HG03060 (cell line): ENCODE measurements around the gene MRPL37.

Experiments
- ATAC-seq: cut with Tn5 transposase; IDR thresholded peaks from one replicate; pipeline ENCODE4 v1.9.1; 2021; ENCODE audit warnings: low read depth, moderate number of reproducible peaks; ENCODE audit not compliant: unreplicated experiment

The MRPL37 gene

DNA sequence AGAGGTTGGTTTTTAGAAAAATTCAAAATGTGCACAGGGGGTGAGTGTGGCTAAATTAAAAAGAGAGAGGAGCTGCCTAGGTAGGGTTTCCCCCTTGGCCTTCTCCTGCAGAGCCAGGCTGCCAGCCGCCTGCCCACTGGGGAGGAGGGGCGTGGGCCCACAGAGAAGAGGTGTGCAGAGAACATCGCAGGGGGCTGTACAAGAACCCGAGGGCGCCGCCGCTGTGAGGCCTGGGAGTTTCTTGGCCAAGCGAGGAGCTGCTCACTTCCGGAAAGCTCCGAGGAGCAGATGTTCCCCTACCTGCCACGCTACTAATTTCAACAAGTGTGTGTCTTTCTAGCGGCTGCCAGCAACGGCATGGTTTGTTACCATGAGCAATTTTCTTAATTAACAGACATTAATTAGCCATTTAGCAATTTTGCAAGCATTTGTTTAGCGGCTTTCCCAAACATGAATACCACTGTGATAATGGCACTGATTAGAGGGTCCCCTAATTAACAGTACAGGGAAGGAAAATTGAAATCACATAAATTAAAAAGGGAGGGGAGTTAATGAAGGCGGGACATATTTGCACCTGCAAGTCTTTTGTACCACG is 59.7 kb downstream of the MRPL37 start:
- ATAC-seq = no peak

DNA sequence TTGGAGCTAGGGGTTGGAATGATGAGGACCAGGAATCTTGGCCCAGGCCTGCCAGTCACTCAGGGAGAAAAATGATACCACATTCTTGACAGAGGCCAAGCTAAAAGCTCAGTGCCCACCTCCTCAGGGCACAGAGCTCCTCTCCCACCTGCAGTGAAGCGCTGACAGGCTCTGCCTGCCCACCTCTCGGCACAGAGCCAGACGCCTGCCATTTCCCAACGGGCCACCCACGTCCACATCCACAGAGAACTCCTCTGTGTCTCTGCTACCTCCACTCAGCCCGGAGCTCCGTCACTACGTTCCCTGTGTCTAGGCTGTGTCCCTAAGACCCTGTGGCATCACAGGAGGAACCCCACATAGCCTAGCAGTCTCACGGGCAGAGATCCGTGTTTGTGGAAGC is 60.8 kb downstream of the MRPL37 start:
- ATAC-seq = no peak

GRCh38 chr1:54262244-54262643 is 62.3 kb downstream of the MRPL37 start:
- ATAC-seq = no peak

GRCh38 chr1:54263601-54264226 is 63.7 kb downstream of the MRPL37 start:
- ATAC-seq = no peak

GRCh38 chr1:54265126-54265525 is 65.2 kb downstream of the MRPL37 start:
- ATAC-seq = no peak

DNA sequence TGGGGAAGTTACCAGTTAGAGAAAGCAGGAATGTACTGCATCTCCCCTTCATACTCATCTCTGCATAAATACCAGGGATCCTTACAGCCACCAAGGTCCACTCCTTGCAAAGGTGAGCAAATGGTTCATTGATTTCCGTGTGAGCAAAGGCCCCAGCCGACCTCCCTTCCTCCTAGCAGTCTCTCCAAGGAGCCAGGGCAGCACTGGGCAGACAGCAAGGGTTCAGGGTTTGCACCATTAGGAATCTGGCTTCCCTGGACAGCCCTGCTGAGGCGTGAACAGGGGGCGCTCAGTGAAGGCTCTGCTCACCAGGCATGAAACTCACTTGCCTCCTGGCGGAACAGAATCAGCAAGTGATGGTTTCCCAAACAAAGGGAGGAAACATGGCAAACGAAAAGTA is 65.7 kb downstream of the MRPL37 start:
- ATAC-seq = no peak

- ATAC-seq = no peak
These were observed 66.2 kb downstream of the MRPL37 start for GRCh38 chr1:54266195-54266594.

DNA sequence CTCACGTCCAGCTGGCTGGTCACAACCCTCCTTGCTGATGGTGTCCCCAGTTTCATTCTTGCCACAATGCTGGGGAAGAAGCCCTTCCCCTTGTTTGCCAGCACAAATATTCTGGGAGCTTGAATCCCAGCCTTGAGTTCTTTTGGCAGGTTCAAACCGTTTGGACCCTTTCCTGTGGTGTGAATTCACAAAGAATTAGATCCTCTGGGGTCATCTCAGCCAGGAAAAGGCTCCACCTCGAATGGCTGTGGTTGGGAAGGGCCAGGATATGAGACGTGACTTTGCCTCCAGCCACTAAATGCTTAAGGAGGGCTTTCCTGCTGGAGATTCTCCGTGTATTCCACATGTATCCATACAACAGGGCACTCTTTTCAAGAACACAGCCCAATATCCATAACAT is 66.9 kb downstream of the MRPL37 start:
- ATAC-seq = no peak
